ENCODE measurements around the gene PPARA. TPM values are rescaled to one million over a fixed set of nuclear protein-coding genes. Genes with fewer than 3 reads are reported as not detected.

PPARA gene
- total RNA-seq, 1 experiment from 2014 or later = 10.0 TPM

DNA sequence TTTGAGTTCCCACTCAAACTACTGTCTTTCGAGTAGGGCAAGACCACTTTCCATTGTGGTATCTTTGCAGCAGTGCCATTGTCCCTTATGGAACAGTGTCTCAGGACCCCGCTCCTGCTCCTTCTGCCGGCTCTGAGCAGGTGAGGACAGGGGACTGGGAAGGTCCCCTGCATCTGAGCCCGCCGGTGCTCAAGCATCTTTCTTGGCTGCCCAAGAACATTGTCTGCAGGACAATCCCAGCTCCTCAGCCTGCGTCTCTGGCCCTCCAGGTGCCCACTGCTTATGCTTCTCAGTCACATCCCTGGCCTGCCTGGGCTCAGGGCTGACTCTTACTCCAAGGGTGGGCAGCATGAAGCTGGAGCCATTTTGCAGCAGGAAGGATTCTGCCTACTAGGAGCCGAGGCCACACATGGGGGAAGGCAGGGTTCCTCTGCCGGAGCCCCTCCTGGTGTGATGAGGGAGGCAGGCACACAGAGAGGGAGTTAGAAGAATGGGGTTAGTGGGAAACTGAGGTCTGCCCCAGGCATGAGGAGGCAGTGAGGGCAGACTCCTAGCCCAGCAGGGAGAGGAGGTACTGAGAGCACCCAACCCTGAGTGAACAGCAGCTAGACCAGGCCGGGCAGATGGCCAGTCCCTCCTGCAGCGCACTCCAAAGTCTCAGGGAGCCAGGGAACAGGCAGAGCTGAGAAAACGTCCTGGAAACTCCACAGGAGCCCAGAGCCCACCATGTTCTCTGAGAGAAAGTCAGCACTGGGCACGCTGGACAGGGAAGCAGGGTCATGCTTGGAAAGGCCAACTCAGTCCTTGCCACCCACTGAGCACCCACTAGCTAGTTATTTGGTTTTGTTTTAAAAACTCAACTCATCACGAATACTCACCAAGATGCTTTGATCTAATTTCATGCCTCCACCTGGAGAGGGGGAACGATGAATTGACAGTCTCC is 7.5 kb upstream of the PPARA start:
- DNase-seq (ENCODE audit: low read depth) = no peak

DNA sequence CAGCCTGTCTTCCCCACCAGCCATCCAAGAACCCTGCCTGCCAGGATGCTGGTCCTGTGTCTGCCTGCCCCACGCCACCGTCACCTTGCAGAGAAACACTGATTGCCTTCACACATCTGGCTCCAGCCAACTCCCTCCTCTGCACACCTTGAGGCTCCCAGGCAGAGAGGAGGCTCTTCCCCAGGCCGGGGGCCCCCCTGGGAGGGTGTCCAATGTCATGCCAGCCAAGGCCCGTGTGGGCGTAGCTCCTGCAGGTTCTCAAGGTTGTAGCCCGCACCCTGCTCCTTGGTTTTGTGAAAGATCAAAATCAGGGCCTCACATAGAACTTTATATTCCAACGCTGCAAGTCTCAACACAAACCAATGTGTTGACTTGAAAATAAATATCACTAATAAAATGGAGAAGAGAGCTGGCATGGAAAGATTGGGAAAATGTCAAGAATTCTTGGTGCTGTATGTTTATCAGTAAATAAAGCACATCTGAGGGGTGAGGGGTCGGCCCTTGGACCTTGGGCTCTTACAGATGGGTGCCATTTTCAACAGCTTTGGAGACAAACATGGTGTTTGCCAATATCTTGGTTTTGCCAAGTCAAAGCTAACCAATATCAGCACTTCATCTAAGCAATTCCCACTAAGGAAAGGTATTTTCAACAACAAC is 6.7 kb upstream of the PPARA start:
- no peak for DNase-seq (ENCODE audit: low read depth)

DNA sequence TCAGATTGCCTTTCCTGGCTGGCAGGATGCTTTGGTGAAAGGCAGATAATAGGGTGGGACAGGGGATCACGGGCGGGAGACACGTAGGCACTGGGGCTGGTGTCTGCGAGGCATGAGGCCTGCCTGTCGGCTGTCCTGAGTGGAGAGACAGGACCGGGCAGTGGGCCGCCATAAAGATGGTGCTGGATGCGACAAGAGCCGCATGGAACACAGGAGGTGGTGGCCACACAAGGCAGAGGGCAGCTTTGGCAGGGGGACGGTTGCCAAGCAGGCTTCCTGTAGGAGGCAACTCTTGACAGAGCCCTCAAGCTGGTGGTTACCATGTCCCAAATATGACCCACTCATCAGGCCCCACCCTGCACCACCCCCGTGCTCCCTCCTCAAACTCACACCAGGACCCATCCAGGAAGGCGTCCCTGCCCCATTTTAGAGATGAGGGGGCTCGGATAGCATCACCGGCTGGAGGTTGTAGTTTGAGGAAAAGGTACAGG is 4.9 kb upstream of the PPARA start:
- DNase-seq (ENCODE audit: low read depth) = no peak

DNA sequence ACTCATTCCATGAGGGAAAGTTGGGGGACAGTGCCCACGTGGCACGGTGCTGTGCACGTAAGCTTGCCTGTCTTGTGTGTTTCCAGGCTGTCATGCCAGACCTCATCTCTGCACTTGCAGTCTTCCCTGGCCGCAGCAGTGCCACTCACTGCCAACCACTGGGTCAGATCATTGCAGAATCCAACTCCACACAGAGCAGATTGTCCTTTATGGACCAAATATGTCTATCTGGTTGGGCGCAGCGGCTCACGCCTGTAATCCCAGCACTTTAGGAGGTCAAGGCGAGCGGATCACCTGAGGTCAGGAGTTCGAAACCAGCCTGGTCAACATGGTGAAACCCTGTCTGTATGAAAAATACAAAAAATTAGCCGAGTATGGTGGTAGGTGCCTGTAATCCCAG is 4.4 kb upstream of the PPARA start:
- DNase-seq (ENCODE audit: low read depth) = no peak

DNA sequence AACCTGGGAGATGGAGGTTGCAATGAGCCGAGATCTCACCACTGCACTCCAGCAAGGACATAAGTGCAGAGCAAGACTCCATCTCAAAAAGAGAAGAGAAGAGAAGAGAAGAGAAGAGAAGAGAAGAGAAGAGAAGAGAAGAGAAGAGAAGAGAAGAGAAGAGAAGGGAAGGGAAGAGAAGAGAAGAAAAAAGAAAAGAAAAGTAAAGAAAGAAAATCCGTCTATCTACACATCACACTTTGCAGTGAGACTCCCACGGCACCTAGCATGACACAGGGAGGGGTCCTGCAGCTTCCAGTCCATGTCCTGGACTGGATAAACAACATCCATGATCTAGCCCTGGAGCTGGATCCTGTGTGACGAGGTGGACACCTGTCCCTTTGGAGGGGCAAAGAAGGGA is 4.0 kb upstream of the PPARA start:
- no peak for DNase-seq (ENCODE audit: low read depth)

DNA sequence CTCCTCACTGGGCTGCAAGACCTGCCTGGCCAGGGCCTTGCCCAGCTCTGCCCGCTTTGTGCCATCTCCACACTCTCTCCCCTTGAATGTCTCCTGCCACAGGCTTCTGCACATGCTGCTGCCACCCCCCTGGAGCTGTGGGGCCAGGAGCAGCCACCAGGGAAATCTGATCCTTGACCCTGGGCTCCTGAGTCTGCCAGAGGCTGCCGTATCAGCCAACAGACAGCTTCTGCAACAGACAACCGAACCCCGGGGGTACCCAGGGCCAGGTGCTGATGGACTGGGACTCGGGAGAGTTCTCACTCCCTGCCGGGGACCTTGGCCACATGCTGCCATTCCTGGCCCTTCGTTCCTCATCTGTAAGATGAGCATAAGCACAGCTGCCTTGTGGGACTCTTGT is 3.3 kb upstream of the PPARA start:
- DNase-seq (ENCODE audit: low read depth) = no peak

DNA sequence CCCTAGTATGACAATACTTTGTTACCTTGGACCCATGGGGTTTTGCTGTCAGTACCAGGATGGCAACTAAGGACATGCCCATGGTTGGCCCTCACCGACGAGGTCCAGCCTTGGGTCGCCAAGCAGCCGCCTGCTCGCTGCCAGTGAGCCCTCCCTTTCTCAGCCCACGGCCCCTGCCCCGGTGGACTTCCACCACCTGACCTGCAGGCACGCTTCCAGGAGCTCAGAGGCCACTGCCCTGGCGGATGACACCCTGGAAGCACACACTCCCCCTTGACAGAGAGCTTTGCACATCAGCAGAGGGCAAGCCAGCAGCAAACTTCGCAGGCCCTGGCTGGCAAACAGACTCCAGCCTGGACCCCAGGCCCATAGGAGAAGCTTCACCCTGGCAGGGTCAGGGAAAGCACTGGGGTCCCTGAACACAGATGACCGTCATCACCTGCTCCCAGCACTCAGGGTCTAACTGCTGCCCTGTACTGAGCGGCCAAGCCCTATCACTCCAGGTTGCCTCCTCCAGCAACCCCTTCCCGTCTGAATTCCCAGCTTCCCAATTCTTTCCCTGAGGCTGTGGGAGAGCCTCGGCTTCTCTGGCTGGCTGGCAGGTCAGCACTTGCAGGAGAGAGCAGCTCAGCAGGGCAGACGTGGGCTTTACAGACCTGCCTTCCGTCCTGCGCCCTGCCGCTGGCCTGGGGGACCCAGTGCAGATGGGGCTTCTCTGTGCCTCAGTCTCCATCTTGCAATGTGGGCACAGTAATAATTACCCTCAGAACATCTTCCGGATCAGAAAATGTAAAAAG is 2.7 kb upstream of the PPARA start:
- DNase-seq (ENCODE audit: low read depth) = no peak

DNA sequence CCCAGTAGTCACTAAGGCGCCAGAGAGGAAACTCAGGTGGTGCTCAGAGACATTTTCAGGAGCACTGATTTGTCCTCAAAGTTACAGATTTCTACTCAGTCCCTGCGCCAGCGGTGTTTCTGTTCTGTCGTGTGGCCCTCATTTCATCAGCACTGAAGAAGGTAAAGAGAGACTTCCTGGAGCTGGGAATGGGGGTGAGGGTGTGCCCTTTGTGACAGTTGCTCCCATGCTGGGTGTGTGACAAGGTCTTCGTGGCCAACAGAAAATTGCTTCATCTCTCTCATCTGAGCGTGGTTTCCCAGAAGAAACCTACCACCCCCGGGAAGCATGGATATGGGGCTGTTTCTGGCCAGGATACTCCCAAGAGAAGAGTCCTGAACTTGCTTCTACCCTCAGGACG is 2.0 kb upstream of the PPARA start:
- DNase-seq (ENCODE audit: low read depth) = no peak

DNA sequence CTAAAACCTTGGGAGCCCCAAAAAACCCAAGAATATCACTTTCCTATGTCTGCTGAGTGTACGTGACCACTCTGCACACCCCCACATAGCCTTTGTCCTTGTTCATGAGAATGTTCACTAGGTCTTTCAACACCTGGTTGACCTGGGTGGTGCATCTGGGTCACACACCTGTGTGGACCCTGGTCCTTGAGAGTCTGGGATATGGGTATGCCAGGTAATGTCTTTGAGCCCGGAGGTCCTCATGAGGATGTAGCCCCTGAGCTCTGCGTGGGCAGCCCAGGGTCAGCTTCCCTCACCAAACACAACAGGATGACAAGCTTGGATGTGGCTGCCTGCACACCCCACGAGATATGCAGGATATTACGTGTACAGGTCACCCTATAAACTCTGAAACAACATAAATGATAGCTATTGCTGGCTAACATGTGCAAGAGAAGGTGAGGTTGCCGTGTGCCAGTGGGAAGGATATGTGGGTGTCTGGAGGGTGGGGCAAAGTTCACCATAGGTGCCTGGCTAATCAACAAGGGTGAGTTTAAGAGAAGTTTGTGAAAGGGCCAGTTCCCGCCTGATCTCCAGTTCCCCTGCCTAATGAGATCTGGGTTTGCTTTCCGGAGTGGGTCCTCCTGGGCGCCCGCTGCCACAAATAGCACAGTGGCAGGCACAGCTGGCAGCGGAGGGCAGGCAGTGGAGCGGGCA is 1.4 kb upstream of the PPARA start:
- no peak for DNase-seq (ENCODE audit: low read depth)

DNA sequence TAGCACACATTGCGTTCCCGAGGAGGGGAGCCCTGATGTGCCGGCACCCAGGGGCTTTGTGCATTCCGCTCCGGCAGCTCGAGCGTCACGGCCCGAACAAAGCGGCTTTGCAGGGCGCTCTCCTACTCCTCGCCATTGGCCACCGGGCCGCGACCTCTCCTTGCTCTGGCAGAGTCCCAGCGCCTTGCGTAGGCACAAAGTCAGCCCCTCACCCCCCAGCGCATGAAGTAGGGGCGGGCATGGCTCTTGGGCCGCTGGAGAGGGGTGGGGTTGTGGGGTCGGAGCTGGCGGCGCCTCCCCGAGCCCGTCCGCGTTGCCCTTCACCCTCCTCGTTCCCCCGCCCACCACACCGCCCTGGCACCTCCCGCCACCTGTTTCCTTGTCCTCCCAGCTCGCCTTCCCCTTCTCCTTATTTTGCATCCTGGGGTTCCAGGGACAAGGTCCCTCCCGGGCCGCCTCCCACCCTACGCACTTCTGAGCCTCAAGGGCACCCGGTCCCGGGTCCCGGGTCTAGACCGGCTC is 753 bp upstream of the PPARA start:
- peak; percentile 34 for DNase-seq (ENCODE audit: low read depth)

DNA sequence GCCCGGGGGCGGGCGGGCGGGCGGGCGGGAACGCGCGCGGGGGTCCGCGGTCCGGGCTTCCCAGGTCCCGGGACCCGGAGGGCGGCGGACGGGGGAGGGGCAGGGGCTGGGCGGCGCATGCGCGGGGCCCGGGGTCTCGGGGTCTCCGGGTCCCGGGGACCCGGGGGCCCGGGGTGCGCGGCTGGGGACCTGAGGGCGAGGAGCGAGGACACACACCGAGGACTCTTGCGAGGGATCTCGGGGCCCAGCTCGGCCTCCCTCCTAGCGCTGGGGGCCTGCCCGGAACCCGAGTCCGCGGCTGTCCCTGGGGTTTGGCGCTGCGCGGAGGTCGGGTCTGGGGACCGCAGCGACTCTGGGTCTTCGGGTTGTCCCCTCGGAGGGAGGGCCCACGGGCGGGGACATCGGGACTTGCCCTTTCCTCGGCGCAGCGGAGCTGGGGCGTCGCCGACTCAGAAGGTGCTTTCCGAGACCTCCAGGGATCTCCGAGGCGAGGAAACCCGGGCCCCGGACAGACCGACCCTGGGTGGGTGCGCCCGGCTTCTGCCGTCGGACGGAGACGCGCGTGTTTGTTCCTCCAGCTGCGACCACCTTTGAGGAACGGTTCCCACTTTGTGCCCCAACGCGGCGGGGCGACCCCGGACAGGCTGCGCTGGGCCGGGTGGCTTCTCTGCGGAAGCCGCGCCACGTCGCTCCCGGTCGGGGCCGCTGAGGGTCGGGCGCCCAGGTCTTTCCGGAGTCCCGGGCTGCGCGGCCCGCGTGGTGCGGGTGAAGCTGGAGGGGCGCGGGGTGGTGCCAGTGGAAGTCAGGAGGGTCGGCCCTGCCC is 540 bp downstream of the PPARA start:
- DNase-seq (ENCODE audit: low read depth) = no peak

DNA sequence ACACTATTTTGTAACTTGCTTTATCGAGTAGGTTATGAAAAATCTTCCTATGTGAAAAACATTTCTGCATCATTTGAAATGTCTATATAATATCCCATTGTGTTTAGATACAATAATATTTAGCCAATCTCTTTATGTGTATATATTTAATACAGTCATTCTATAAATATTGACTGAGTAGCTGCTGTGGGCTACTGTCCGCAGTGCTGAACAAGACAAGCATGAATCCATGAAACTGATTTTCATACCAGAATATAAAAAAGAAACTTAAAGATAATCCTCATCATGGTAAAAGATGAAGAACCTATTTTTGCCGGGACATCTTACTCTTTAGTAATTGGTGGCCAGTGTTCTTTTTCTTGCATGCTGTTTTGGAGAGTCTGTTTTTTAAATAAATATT is 3.6 kb downstream of the PPARA start:
- DNase-seq (ENCODE audit: low read depth) = no peak

DNA sequence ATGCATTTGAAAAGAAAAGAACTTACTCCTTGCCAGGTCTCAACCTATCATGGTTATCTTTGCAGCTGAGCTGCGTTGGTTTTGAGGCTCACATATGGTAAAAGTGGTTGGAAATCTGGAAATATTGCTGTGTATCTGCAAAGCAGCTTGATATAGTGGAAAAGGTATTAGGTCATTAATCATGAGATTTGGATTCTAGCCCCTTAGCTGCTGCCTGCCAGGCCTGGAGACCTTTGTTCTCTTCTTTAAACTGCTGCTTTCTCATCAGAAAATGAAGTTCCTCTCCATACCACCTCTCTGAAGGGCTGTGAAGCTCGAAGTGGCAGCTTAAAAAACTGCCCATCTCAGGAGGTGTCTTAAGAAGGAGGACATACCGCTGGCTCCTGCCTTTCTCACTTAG is 5.7 kb downstream of the PPARA start:
- no peak for DNase-seq (ENCODE audit: low read depth)

DNA sequence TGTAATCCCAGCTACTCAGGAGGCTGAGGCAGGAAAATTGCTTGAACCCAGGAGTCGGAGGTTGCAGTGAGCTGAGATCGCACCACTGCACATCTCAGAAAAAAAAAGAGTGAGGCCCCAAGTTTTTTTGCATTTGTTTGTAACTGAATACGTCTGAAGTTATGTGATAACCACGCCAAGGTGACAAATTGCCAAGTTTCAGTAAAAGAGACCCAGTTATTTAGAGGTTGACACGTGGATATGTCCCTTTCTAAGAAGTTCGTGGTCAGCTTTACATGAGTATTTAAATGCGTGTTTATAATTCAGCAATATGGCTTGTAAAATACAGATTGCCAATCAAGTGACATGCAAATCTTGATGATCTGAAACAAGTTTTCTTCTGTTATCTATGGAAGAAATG is 8.0 kb downstream of the PPARA start:
- no peak for DNase-seq (ENCODE audit: low read depth)

DNA sequence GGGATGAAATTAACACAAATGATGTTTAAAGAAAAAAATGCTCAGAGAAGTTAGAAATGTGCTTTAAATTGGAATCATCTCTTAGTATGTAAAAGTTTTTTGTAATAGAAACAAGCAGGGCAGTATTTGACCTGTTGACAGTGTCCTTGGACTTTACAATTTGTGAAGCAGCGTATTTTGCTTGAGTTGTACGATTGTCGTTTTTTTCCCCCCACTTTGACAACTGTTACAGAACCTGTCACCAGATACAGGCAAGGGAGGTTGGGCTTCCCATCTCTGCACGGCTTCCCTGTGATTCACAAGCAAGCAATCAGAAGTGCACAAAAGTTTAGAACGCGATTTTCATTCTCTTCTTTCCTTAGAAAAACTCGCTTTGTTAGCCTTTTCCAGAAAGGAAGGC is 8.9 kb downstream of the PPARA start:
- no peak for DNase-seq (ENCODE audit: low read depth)

DNA sequence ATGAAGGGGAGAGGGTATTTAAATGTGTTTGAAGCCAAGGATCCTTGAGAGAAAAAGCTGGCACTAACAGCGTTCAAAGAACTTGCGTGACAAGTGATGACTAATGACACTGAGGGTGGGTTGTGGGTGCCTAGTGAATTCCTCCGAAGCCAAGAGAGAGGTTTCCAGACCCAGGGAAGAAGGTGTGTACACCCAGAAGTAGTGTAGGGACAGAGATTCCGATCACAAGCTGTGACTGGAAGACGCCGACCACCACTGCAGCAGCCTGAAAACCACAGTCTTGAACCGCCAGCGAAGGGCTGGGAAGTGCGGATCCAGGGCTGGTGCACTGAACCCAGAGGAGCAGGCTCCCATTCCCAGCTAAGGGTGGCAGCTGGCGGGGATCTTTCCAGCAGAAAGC is 9.5 kb downstream of the PPARA start:
- peak; percentile 64 for DNase-seq (ENCODE audit: low read depth)

DNA sequence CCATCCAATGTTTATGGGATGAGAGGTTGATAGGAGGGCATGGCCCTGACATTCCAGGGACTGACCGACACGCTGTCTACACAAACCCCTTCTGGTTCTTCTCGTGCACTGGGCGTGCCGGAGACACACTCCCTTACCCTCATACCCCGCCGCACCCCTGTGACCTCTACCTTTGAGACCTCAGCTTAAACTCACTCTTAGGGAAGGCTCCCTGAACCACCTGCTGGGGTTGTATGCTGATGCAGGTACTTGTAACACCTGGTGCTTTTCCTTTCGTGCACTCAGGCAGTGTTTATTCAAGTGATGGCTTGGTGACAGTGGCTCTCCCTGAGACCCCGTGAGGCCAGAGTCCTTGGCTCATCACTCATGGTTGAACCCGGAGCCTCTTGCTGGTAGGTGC is 12.0 kb downstream of the PPARA start:
- no peak for DNase-seq (ENCODE audit: low read depth)

DNA sequence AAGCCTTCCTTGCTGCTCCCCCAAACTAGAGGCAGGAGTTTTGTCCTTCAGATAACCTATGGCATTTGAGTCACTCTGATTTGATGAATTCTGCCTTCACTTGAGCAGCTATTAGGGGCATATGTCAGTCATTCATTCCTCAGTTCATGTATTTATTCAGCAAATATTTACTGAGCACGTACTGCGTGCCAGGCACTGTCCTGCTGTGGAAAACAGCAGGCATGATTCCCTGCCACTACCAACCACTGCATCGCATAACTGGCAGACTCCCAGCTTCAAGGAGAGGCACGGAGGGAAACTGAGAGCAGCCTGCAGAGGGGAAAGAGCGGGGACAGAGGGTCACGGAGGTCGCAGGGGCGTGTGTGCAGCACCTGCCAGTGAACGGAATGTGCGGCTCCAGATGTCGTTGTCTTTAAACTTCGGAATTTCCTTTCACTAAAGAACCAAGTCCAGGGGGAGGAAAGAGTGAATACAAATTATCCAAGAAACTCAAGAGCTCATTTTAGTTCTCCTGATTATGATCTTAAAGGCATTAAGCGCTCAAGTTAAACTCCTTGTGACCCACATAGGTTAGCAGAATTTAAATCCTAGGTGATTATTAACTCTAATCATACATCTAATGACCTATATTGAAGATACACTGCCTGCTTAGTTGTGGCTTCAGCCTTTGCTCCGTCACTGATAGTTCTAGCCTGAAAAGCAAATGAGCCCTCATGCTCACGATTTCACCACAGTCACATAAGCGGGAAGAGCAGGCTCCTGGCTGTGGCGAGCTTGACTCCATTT is 12.6 kb downstream of the PPARA start:
- no peak for DNase-seq (ENCODE audit: low read depth)

DNA sequence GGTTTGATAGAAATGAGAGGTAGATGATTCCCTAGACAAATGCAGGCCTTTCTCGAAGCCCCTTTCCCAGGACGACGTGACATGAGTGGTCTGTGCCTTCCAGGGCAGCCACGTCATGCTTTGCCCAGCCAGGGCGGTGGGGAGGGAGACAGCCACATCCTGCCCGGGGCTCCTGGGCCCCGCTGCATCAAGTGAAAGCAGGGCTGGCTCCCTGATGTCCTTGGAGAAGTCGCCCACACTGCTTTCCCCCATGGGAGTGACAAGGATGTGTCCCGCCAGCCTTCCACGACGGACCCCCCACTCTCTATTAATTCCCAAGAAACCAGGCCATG is 13.2 kb downstream of the PPARA start:
- no peak for DNase-seq (ENCODE audit: low read depth)

DNA sequence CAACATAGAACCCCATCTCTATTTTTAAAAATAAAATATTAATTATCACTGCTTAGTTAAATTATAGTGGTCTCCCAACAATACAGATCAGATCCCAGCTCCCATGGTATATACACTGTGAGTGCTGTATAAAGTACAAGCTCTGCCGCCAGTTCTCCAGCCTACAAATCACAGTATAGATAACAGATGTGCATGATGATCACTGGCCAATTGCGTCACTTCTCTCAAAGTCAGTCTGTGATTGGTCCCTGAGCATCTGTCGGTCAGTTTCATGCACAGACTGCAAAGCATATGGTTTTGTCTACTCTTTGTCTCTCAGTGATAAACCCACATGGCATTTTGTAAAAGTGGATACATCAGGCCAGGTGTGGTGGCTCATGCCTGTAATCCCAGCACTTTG is 15.7 kb downstream of the PPARA start:
- no peak for DNase-seq (ENCODE audit: low read depth)

Measured in M059J (cell line).